ENCODE measurements around the gene ETHE1.

GRCh38 chr19:43510713-43511112 lies 16.3 kb downstream of the ETHE1 start:
- TF ChIP-seq CTCF (IDR thresholded peaks at IDR 0.05) (no peak), POLR2AphosphoS5 (IDR thresholded peaks at IDR 0.05) (no peak), POLR2A (IDR thresholded peaks at IDR 0.05) (no peak)
